Mammary epithelial cell (primary cell): Measurements from ENCODE around the gene MRPL12.

Source experiments
- CTCF ChIP-seq, 2 donors: IDR thresholded peaks in 1 of 2; conservative IDR thresholded peaks in 1 of 2; 2 replicates each; pipeline ENCODE4 v1.5.1; 2011 to 2012; ENCODE audit warnings: inconsistent platforms in 2 of 2, low read length in 2 of 2, mild to moderate bottlenecking in 2 of 2, control low read depth in 1 of 2, low read depth in 1 of 2; ENCODE audit not compliant: insufficient read depth in 1 of 2; ENCODE audit errors: extremely low read depth in 1 of 2
- EZH2 ChIP-seq: IDR thresholded peaks from 2 replicates; pipeline ENCODE4 v1.6.1; 2012; ENCODE audit warnings: low read length, inconsistent platforms, borderline replicate concordance

DNA sequence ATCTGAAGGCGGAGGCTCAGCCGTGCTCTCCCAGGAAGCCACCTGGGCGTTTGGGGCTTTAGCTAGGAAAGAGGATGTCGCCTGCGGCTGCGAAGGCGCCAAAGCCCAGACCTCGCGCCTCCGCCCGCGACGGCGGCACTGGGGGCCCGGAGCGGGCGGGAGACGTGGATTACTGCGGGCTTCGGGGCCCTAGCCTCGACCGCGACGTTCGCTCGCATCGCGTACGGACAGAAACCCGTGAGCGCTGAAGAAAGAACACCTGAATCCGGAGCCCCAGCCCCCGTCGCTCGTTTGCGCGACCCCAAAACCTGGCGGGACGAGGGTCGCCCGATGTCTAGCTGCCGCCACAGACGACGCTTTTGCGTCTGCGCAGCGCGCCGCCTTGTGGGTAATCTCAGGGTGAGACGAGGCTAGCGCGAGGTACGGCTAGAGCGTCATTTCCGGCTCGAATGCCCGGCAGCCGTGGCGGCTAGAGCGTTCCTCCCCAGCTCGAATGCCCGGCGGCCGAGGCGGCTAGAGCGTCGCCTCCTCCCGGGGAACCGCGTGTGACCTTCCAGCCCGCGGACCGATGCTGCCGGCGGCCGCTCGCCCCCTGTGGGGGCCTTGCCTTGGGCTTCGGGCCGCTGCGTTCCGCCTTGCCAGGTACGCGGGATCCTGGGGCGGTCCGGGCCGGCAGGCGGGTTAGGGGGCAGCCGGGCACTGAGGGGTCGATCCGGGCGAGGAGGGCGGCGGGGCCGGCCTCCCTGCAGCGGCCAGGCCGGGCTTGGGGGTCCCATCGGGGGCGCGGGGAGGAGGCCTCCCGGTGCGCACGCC is at the start of gene MRPL12:
- no peak for TF ChIP-seq CTCF (conservative IDR thresholded peaks at IDR 0.05 in 1 of 2, IDR thresholded peaks at IDR 0.05 in 1 of 2; ENCODE audit: extremely low read depth in 1 of 2, insufficient read depth in 1 of 2, low read depth in 1 of 2, low read length in 2 of 2)
- no peak for TF ChIP-seq EZH2
